CD4-positive, alpha-beta memory T cell (primary cell): Measurements from ENCODE around the gene SPEM3. TPM values are rescaled to one million over a fixed set of nuclear protein-coding genes. Genes with fewer than 3 reads are reported as not detected.
"Not testable (repeated sequence)": the region's sequence is repeated elsewhere in the genome, so short reads cannot be mapped to it uniquely, and the experiment has no call there.

ENCODE experiments used
- CTCF ChIA-PET: fragments of 350-600 bp; sonication (Branson Sonifier 250); formaldehyde crosslinking; loops from one replicate; lab custom pipeline; 2021; ENCODE audit warnings: inconsistent platforms; ENCODE audit not compliant: partially characterized antibody; lab: Charles Lee
- POLR2A ChIA-PET: fragments of 350-600 bp; sonication (Branson Sonifier 250); formaldehyde crosslinking; loops from one replicate; lab custom pipeline; 2021; ENCODE audit not compliant: partially characterized antibody; lab: Charles Lee
- DNase-seq, 5 donors: peaks; one replicate each; pipeline versions ENCODE4 v3.0.0 to v3.0.0-alpha.2; 2020 to 2022; ENCODE audit warnings: mixed read lengths in 1 of 5
- H3K27ac ChIP-seq: one replicate; pipeline ENCODE4 v1.7.0; 2013; ENCODE audit warnings: low read depth, low read length
- H3K27me3 ChIP-seq: 2 replicates; pipeline ENCODE4 v1.7.0; 2013; ENCODE audit warnings: mild to moderate bottlenecking, low read length, moderate library complexity; ENCODE audit not compliant: insufficient read depth
- H3K36me3 ChIP-seq: 2 replicates; pipeline ENCODE4 v1.7.0; 2013; ENCODE audit warnings: mild to moderate bottlenecking, low read length, moderate library complexity; ENCODE audit not compliant: insufficient read depth
- H3K4me1 ChIP-seq: 2 replicates; pipeline ENCODE4 v1.7.0; 2013; ENCODE audit warnings: mild to moderate bottlenecking, low read length, moderate library complexity; ENCODE audit not compliant: insufficient read depth
- H3K4me3 ChIP-seq, 2 donors: one replicate each; pipeline ENCODE4 v1.7.0; 2013; ENCODE audit warnings: low read length in 2 of 2, mild to moderate bottlenecking in 1 of 2
- H3K9me3 ChIP-seq, 2 donors: one replicate each; pipeline ENCODE4 v1.7.0; 2013; ENCODE audit warnings: low read length in 2 of 2, control low read depth in 1 of 2; ENCODE audit not compliant: control insufficient read depth in 1 of 2
- H3K27ac Mint-ChIP-seq, 7 donors: one replicate each; pipeline ENCODE4 v1.8.0; 2020 to 2021; ENCODE audit warnings: mixed read lengths in 7 of 7, mild to moderate bottlenecking in 6 of 7, inconsistent platforms in 3 of 7, moderate library complexity in 3 of 7
- H3K27me3 Mint-ChIP-seq, 2 donors: one replicate each; pipeline ENCODE4 v1.8.0; 2020 to 2021; ENCODE audit warnings: mixed read lengths in 2 of 2
- H3K36me3 Mint-ChIP-seq, 2 donors: one replicate each; pipeline ENCODE4 v1.8.0; 2020 to 2021; ENCODE audit warnings: mixed read lengths in 2 of 2, inconsistent platforms in 1 of 2, mild to moderate bottlenecking in 1 of 2
- H3K4me1 Mint-ChIP-seq, 4 donors: one replicate each; pipeline ENCODE4 v1.8.0; 2020 to 2021; ENCODE audit warnings: mixed read lengths in 4 of 4, mild to moderate bottlenecking in 1 of 4
- H3K4me3 Mint-ChIP-seq, 8 donors: one replicate each; pipeline ENCODE4 v1.8.0; 2020 to 2021; ENCODE audit warnings: mixed read lengths in 8 of 8, mild to moderate bottlenecking in 7 of 8, moderate library complexity in 6 of 8, inconsistent platforms in 3 of 8
- H3K9me3 Mint-ChIP-seq, 8 donors: one replicate each; pipeline ENCODE4 v1.8.0; 2020 to 2021; ENCODE audit warnings: mixed read lengths in 8 of 8, mild to moderate bottlenecking in 5 of 8, inconsistent platforms in 3 of 8, moderate library complexity in 1 of 8
- intact Hi-C: fragments of 100-400 bp; cut with micrococcal nuclease; formaldehyde crosslinking; loops from one replicate; pipeline ENCODE4 v1.15.1; 2023
- polyA plus RNA-seq, 2 donors: library from polyadenylated mRNA; unstranded; fragments of 300-500 nt; fragmentation: Illumina TruSeq; gene quantifications; one replicate each; pipeline ENCODE4 v1.2.3, GENCODE V29; 2021
- total RNA-seq, 2 experiments: library from RNA; stranded (reverse); gene quantifications; one replicate each; pipeline ENCODE4 v1.2.3, GENCODE V29; 2021

SPEM3 gene
- total and polyA plus RNA-seq, 4 experiments from 2014 or later = not detected

GRCh38 chr17:7466639-7467341, 38.1 kb downstream of the SPEM3 start:
- Mint-ChIP-seq H3K27ac (peak overlapping the region in 1 of 7 donors; percentile 40), H3K36me3 (peaks cover 3 to 28% of the 10 kb centered on the region in 2 donors), H3K4me3 (no peak overlapping the region), H3K4me1 (peaks cover 4 to 18% (median 6%) of the 10 kb centered on the region in 4 donors), H3K9me3 (no peaks in the 10 kb centered on the region), H3K27me3 (no peaks in the 10 kb centered on the region)
- no peak for DNase-seq
- no peak overlapping the region for H3K27ac ChIP-seq
- H3K36me3 ChIP-seq = peaks cover 6% of the 10 kb centered on the region
- peaks cover 8% of the 10 kb centered on the region for H3K4me1 ChIP-seq
- ChIA-PET POLR2A (interaction anchor here (0.8 to 23.4 kb wide), 2 partner anchors 11 to 15 kb away, joined by 3 to 398 read pairs; partner anchors contain the start of genes POLR2A, SLC35G6 and ZBTB4), CTCF (interaction anchor here (1.6 kb wide), 2 partner anchors 9 to 30 kb away, joined by 3 to 4 read pairs; no protein-coding TSS in a partner anchor)
- no peaks in the 10 kb centered on the region for H3K27me3 ChIP-seq
- H3K4me3 ChIP-seq = no peak overlapping the region
- no peaks in the 10 kb centered on the region for H3K9me3 ChIP-seq
- intact Hi-C loops = no loop called here

GRCh38 chr17:7467498-7467897, 38.8 kb downstream of the SPEM3 start:
- ChIA-PET POLR2A (interaction anchor here (23.4 kb wide), 1 partner anchor 14 kb away, joined by 398 read pairs; the partner anchor contains the start of genes POLR2A, SLC35G6 and ZBTB4), CTCF (interaction anchor here (0.5 to 1.6 kb wide), 3 partner anchors 9 to 55 kb away, joined by 3 to 4 read pairs (median 3); no protein-coding TSS in a partner anchor)
- DNase-seq = no peak
- H3K4me3 Mint-ChIP-seq = no peak overlapping the region
- Histone ChIP-seq H3K9me3 (no peaks in the 10 kb centered on the region), H3K4me1 (peaks cover 10% of the 10 kb centered on the region), H3K36me3 (peaks cover 6% of the 10 kb centered on the region), H3K4me3 (no peak overlapping the region), H3K27me3 (no peaks in the 10 kb centered on the region), H3K27ac (no peak overlapping the region)
- intact Hi-C loops = no loop called here
- H3K36me3 Mint-ChIP-seq = peaks cover 3 to 26% of the 10 kb centered on the region in 2 donors
- no peaks in the 10 kb centered on the region for H3K27me3 Mint-ChIP-seq
- H3K4me1 Mint-ChIP-seq = peaks cover 7 to 23% (median 10%) of the 10 kb centered on the region in 4 donors
- H3K27ac Mint-ChIP-seq = peak overlapping the region in 2 of 7 donors; percentile 26 to 40
- no peaks in the 10 kb centered on the region for H3K9me3 Mint-ChIP-seq

- Mint-ChIP-seq H3K4me1 (peaks cover 7 to 30% (median 10%) of the 10 kb centered on the region in 4 donors), H3K36me3 (peaks cover 3 to 25% of the 10 kb centered on the region in 2 donors), H3K27me3 (no peaks in the 10 kb centered on the region), H3K27ac (peak overlapping the region in 2 of 7 donors; percentile 23 to 41), H3K9me3 (no peaks in the 10 kb centered on the region), H3K4me3 (no peak overlapping the region)
- Histone ChIP-seq H3K4me3 (no peak overlapping the region), H3K4me1 (peaks cover 10% of the 10 kb centered on the region), H3K27ac (no peak overlapping the region), H3K36me3 (peaks cover 6% of the 10 kb centered on the region), H3K27me3 (no peaks in the 10 kb centered on the region), H3K9me3 (no peaks in the 10 kb centered on the region)
- CTCF ChIA-PET = interaction anchor here (0.5 to 1.6 kb wide), 3 partner anchors 8 to 54 kb away, joined by 3 to 4 read pairs (median 3); no protein-coding TSS in a partner anchor
- intact Hi-C loops = no loop called here
- DNase-seq = no peak
- POLR2A ChIA-PET = interaction anchor here (23.4 kb wide), 1 partner anchor 14 kb away, joined by 398 read pairs; the partner anchor contains the start of genes POLR2A, SLC35G6 and ZBTB4
Observed at GRCh38 chr17:7468290-7468689, 39.6 kb downstream of the SPEM3 start.

GRCh38 chr17:7468804-7469389, 40.2 kb downstream of the SPEM3 start:
- POLR2A ChIA-PET = interaction anchor here (23.4 kb wide), 1 partner anchor 13 kb away, joined by 398 read pairs; the partner anchor contains the start of genes POLR2A, SLC35G6 and ZBTB4
- Mint-ChIP-seq H3K9me3 (no peaks in the 10 kb centered on the region), H3K4me1 (peaks cover 7 to 36% (median 10%) of the 10 kb centered on the region in 4 donors), H3K36me3 (peaks cover 3 to 21% of the 10 kb centered on the region in 2 donors), H3K27me3 (no peaks in the 10 kb centered on the region), H3K27ac (peak overlapping the region in 1 of 7 donors; percentile 23), H3K4me3 (no peak overlapping the region)
- Histone ChIP-seq H3K9me3 (no peaks in the 10 kb centered on the region), H3K4me3 (no peak overlapping the region), H3K4me1 (peaks cover 10% of the 10 kb centered on the region), H3K27ac (no peak overlapping the region), H3K27me3 (no peaks in the 10 kb centered on the region), H3K36me3 (peaks cover 6% of the 10 kb centered on the region)
- intact Hi-C loops = no loop called here
- CTCF ChIA-PET = interaction anchor here (1.6 kb wide), 1 partner anchor 32 kb away, joined by 4 read pairs; no protein-coding TSS in a partner anchor
- DNase-seq = no peak

GRCh38 chr17:7469843-7470242, 41.2 kb downstream of the SPEM3 start:
- peaks cover 15% of the 10 kb centered on the region for H3K4me1 ChIP-seq
- H3K36me3 Mint-ChIP-seq = peaks cover 3 to 18% of the 10 kb centered on the region in 2 donors
- H3K9me3 Mint-ChIP-seq, H3K27me3 ChIP-seq, CTCF ChIA-PET, H3K4me3 ChIP-seq, H3K27ac ChIP-seq, intact Hi-C loops, H3K36me3 ChIP-seq, H3K4me3 Mint-ChIP-seq, H3K27ac Mint-ChIP-seq, H3K9me3 ChIP-seq, H3K27me3 Mint-ChIP-seq, DNase-seq: not testable (repeated sequence)
- H3K4me1 Mint-ChIP-seq = peaks cover 8 to 41% (median 11%) of the 10 kb centered on the region in 4 donors
- POLR2A ChIA-PET = interaction anchor here (23.4 kb wide), 1 partner anchor 12 kb away, joined by 398 read pairs; the partner anchor contains the start of genes POLR2A, SLC35G6 and ZBTB4

GRCh38 chr17:7470457-7470973, 41.9 kb downstream of the SPEM3 start:
- H3K36me3 ChIP-seq, H3K27me3 Mint-ChIP-seq, H3K4me3 Mint-ChIP-seq, H3K27me3 ChIP-seq, H3K9me3 ChIP-seq, H3K4me3 ChIP-seq, DNase-seq, H3K27ac ChIP-seq, H3K9me3 Mint-ChIP-seq, intact Hi-C loops, CTCF ChIA-PET: not testable (repeated sequence)
- Mint-ChIP-seq H3K27ac (peak overlapping the region in 3 of 7 donors; percentile 16 to 66 (median 29)), H3K4me1 (peaks cover 8 to 43% (median 14%) of the 10 kb centered on the region in 4 donors), H3K36me3 (peaks cover 2 to 17% of the 10 kb centered on the region in 2 donors)
- POLR2A ChIA-PET = interaction anchor here (1.1 to 23.4 kb wide), 4 partner anchors 11 to 44 kb away, joined by 3 to 398 read pairs (median 4); partner anchors contain the start of genes POLR2A, SLC35G6, TMEM102 and ZBTB4
- H3K4me1 ChIP-seq = peaks cover 18% of the 10 kb centered on the region
